ENCODE measurements around the gene ZSCAN1. TPM values are rescaled to one million over a fixed set of nuclear protein-coding genes. Genes with fewer than 3 reads are reported as not detected.

The ZSCAN1 gene
- total and polyA plus RNA-seq, 2 of the 4 experiments (the other 2 are of a cell fraction) = not detected

DNA sequence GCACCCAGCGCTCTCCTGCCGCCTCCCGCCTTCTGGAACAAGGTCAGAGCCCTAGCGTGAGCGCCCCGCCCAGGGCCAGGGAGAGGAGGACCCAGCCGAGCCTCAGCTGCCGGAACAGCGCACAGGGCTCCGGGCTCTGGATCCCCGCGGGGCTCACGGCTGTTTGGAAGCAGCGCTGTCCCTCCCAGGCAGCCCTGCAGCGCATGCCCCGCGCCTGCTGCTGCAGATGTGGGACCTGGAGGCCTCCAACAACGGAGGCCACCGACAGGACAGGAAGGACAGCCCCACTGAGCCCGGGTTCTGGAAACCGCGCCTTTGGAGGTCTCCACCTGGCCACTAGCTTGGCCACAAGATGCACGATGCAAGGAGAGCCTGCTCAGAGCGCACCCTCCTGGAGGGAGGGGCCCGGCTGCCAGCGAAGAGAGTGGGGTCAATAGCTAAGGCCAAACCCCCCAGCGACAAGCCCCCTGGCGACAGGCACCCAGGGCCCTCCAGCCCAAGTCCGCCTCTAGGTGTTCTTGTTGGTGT, 51.6 kb downstream of the ZSCAN1 start:
- CTCF ChIA-PET = no interaction called here
- H3K4me3 ChIP-seq (ENCODE audit: insufficient read depth, low read depth, low read length) = no peak overlapping the region
- H3K4ac ChIP-seq (ENCODE audit: low read depth, low read length) = no peak overlapping the region
- H3K23ac ChIP-seq (ENCODE audit: low read depth, low read length) = no peak overlapping the region
- H3K36me3 ChIP-seq (ENCODE audit: control insufficient read depth, insufficient read depth, low read length) = peaks cover 30% of the 10 kb centered on the region
- intact Hi-C loops (cut with micrococcal nuclease) = no loop called here
- no peak overlapping the region for H3K27ac ChIP-seq (ENCODE audit: insufficient read depth, low read length)
- H2BK120ac ChIP-seq (ENCODE audit: low read depth, low read length) = no peak overlapping the region
- no peaks in the 10 kb centered on the region for H3K79me1 ChIP-seq (ENCODE audit: low read depth in 1 of 2, low read length in 2 of 2)
- H3K9me1 ChIP-seq (ENCODE audit: insufficient read depth, low read length) = no peaks in the 10 kb centered on the region
- H2BK5ac ChIP-seq (ENCODE audit: low read depth, low read length, poor library complexity, severe bottlenecking) = no peak overlapping the region
- TF ChIP-seq BHLHE40 (IDR thresholded peaks at IDR 0.05; ENCODE audit: low read depth, low read length) (no peak), RAD21 (IDR thresholded peaks at IDR 0.05; ENCODE audit: low read length) (no peak)
- H3K9me3 ChIP-seq (ENCODE audit: control insufficient read depth, insufficient read depth, low read length) = peaks cover 82% of the 10 kb centered on the region
- H2BK20ac ChIP-seq (ENCODE audit: low read depth, low read length) = no peak overlapping the region
- in situ Hi-C loops (cut with MboI; ENCODE audit: low sequenced_read_pairs) = no loop called here
- no peak overlapping the region for H3K56ac ChIP-seq (ENCODE audit: extremely low read depth, insufficient read depth, low read length)
- H2AK5ac ChIP-seq (ENCODE audit: low read depth, low read length) = no peak overlapping the region
- H3K14ac ChIP-seq (replicated peaks; ENCODE audit: low read depth, low read length) = no peak overlapping the region
- no TSS peak for BruUV-seq (replicated peaks)
- H3K18ac ChIP-seq (ENCODE audit: low read depth, low read length) = no peak overlapping the region
- POLR2A ChIA-PET (ENCODE audit: unreplicated experiment) = no interaction called here
- H3K9ac ChIP-seq (ENCODE audit: low read depth, low read length) = no peak overlapping the region
- H3K4me1 ChIP-seq (ENCODE audit: control insufficient read depth, insufficient read depth, low read length) = no peaks in the 10 kb centered on the region
- no peak overlapping the region for H4K5ac ChIP-seq (ENCODE audit: low read depth, low read length)
- H2BK15ac ChIP-seq (ENCODE audit: low read depth, low read length) = no peak overlapping the region
- H4K8ac ChIP-seq (ENCODE audit: low read depth in 2 of 2, low read length in 2 of 2) = no peak overlapping the region
- dilution Hi-C loops (cut with HindIII; ENCODE audit: low sequenced_read_pairs, unreplicated experiment) = no loop called here
- ATAC-seq (ENCODE audit: low read depth) (no peak), DNase-seq (no peak)
- H4K20me1 ChIP-seq (ENCODE audit: insufficient read depth, low read length) = no peaks in the 10 kb centered on the region
- no peak overlapping the region for H4K91ac ChIP-seq (ENCODE audit: insufficient read depth, low read depth, low read length)
- H3K4me2 ChIP-seq (ENCODE audit: low read depth, low read length) = no peak overlapping the region
- H2AK9ac ChIP-seq (replicated peaks; ENCODE audit: low read depth, low read length, poor library complexity) = no peak overlapping the region
- no peak overlapping the region for H2AFZ ChIP-seq (replicated peaks; ENCODE audit: low read length, poor library complexity)
- H3K27me3 ChIP-seq (ENCODE audit: control insufficient read depth, insufficient read depth, low read length) = no peaks in the 10 kb centered on the region
- 87% methylated on average over 8 of the region's 29 CpGs; no CpG with 5 or more reads in 1 of the 2 experiments for WGBS, 2 experiments (ENCODE audit: extremely low coverage in 2 of 2, insufficient read length in 1 of 2)
